HUES48 (cell line): ENCODE measurements around the gene PPP1R1B.

Experiments used
- H3K27ac ChIP-seq: one replicate; pipeline ENCODE4 v1.7.0; 2013; ENCODE audit warnings: low read depth, low read length, inconsistent platforms
- H3K27me3 ChIP-seq: 2 replicates; pipeline ENCODE4 v1.6.1; 2013; ENCODE audit warnings: mild to moderate bottlenecking, low read length; ENCODE audit not compliant: control insufficient read depth, insufficient read depth
- H3K36me3 ChIP-seq: 2 replicates; pipeline ENCODE4 v1.6.1; 2013; ENCODE audit warnings: low read length; ENCODE audit not compliant: control insufficient read depth, insufficient read depth
- H3K4me1 ChIP-seq: 2 replicates; pipeline ENCODE4 v1.6.1; 2013; ENCODE audit warnings: mild to moderate bottlenecking, low read length; ENCODE audit not compliant: control insufficient read depth, insufficient read depth
- H3K4me3 ChIP-seq: 2 replicates; pipeline ENCODE4 v1.5.1; 2013; ENCODE audit warnings: mild to moderate bottlenecking, low read depth, low read length
- H3K9ac ChIP-seq: 2 replicates; pipeline ENCODE4 v1.6.1; 2013; ENCODE audit warnings: mild to moderate bottlenecking, low read depth, low read length, moderate library complexity
- H3K9me3 ChIP-seq: 2 replicates; pipeline ENCODE4 v1.6.1; 2013; ENCODE audit warnings: low read length; ENCODE audit not compliant: control insufficient read depth, insufficient read depth

PPP1R1B gene

DNA sequence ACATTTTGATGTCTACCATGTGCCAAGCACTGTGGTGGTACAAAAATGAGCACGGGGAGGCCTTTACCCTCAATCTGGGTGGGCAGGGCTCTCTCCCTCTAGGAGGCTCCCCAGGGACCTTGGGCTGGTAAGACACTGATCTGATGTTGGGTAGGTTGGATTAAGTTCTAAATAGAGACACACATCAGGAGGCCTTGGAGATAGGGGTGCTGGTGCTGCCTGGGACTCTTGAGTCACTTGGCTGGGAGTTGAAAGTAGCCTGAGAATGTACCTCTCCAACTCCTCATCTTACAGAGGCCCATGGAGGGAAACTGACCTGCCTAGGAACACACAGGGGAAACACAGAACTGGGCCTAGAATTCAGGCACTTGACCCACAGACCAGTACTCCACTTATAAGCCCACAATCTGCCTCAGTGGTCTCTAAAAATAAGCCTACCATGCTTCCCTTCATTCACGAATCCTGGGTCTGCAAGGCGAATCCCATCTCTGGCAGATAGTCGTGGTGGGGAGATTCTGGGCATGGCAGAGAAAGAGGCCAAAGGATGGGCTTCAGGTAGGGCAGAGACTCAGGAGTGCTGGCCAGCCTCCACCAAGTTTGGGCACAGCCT is 17.2 kb upstream of the PPP1R1B start:
- Histone ChIP-seq H3K27ac (no peak overlapping the region), H3K4me1 (peaks cover 15% of the 10 kb centered on the region; the same call in 1 of the 2 replicates), H3K4me3 (no peak overlapping the region), H3K9ac (no peak overlapping the region), H3K9me3 (no peaks in the 10 kb centered on the region), H3K27me3 (peaks cover 89% of the 10 kb centered on the region), H3K36me3 (no peaks in the 10 kb centered on the region)

DNA sequence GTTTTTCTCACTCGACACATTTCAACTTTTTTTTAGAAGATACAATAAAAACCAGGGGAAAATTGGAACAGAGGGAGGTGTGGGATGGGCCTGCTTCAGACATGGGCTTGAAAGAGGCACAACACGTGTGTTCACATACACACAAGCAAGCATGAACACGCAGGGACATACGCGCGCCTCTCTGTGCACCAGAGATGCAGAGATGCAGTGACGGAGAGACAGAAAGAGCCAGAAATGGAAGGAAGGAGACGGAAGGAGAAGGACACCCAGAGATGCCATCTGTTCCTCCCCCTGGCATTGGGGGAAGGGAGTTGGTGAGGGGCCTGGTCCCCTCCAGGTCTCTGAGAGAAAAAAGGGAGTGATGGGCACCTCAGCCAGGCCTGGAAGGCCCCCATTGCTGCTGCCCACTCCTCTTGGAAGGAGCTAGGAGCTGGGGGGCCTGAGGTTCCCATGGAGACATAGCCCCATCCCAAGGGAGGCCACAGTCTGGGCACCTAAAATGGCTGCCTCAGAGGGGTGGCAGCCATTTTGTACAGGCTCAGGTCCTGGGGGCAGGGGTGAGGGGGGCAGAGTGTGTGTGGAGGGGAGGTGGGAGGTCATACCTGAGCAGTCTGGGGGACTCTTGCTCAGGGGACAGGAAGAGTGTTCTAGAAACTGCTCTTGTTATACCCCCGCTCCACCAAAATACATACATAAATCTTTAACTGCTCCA is 15.2 kb upstream of the PPP1R1B start:
- Histone ChIP-seq H3K9me3 (no peaks in the 10 kb centered on the region), H3K4me1 (0 out of 2 replicates have a peak, but pooled peaks cover 4% of the 10 kb centered on the region), H3K9ac (no peak overlapping the region), H3K36me3 (no peaks in the 10 kb centered on the region), H3K4me3 (no peak overlapping the region), H3K27me3 (peaks cover 88% of the 10 kb centered on the region), H3K27ac (no peak overlapping the region)

DNA sequence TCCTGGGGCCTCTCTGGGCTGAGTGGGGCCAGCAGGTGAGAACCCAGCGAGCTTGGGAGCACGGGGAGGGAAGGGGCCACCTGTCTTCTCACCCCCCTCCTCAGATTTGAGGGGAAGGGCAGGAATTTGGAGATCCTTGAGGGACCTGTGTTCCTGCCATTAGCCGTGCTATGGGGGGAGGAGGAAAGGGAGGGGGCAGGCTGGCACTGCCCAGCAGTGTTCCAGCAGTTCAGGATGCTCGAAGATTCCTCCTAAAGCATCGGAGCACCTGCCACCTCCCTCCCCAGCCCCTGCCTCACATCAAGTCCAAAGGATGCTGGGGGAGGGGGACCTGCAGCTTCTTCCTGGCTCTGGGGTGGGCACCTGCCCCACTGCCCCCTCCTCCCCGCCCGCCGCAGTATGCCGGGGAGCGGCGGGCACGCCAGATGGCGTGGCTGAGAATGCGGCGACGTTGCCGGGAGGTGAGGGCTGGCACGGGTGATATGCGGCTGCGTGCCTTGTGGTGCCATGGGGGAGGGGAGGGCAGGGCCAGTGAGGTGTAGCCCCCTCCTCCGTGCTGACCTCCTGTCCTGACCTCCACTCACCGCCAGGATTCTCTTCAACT is 14.4 kb upstream of the PPP1R1B start:
- 0 out of 2 replicates have a peak, but pooled peaks cover under 1% of the 10 kb centered on the region for H3K4me1 ChIP-seq
- H3K27ac ChIP-seq, result no peak overlapping the region
- no peak overlapping the region for H3K9ac ChIP-seq
- peaks cover 88% of the 10 kb centered on the region for H3K27me3 ChIP-seq
- H3K36me3 ChIP-seq, result no peaks in the 10 kb centered on the region
- H3K4me3 ChIP-seq, result no peak overlapping the region
- no peaks in the 10 kb centered on the region for H3K9me3 ChIP-seq

DNA sequence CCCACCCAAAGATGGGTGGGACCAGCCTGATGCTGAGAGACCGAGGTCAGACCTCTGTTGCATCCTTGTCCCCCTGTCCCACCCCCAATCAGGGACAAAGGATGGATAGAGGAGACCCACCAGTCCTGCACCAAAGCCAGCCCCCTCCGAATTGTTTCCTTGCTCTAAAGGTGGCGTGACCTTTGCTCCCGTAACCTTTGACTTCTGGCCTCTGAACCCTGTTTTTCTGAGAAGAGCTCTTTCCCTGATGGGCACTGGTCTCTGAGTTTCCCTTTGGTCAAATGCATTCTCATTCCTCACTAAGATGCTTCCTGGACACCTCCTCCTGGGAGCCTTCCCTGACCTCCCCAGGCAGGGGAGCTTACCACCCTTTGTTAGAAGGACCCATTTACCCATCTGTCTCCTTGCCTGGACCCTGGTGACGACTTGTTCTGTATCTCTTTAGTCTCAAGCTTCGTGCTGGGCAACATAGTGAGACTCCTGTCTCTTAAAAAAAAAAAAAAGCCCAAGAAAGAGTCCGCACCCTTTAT is 13.8 kb upstream of the PPP1R1B start:
- Histone ChIP-seq H3K27ac (no peak overlapping the region), H3K27me3 (peaks cover 85% of the 10 kb centered on the region), H3K9ac (no peak overlapping the region), H3K36me3 (no peaks in the 10 kb centered on the region), H3K9me3 (no peaks in the 10 kb centered on the region), H3K4me3 (no peak overlapping the region), H3K4me1 (no peaks in the 10 kb centered on the region)

DNA sequence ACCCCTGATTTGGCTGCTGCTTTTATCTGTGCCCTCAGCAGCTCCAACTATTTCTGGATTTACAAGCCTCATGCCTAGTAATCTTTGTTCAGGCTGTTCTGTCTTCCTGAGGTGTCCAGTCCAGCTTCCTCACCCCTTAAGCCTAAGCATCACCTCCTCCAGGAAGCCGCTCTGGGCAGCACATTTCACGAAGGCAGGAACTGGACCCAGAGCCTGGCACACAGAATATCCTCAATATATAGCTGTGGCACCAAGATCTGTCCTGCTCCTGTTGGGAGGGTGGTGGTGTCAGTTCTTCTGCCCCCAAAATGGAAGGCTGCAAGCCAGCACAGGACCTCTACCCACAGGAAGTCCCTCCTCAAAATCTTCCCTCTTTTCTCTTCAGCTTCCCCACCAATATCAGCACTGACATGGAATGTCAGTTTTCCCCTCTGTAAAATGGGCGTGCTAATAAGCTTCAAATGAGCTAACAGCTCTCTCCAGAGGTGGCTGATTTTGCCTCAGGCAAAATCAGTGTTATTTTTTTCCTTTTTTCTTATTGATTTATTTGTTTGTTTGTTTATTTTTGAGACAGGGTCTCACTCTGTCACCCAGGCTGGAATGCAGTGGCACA is 12.1 kb upstream of the PPP1R1B start:
- peaks cover 85% of the 10 kb centered on the region for H3K27me3 ChIP-seq

DNA sequence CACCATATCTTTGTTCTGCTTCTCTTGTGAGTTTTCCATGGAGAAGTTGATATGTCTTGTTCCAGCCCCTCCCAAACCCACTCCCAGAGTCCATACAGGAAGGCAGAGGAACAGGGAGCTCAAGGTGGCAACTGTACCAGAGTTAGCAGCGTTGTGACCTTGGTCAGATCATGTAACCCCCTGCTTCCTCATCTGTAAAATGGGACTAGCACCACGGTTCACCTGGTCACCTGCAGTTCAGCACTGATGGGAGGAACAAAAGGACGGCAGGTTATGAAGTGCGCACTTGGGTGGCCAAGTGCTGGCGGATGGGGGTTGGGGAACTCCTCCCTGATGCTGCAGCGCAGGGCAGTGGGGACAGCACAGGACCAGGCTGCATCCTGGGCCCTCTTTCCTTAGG is 11.3 kb upstream of the PPP1R1B start:
- H3K27ac ChIP-seq, result no peak overlapping the region
- H3K27me3 ChIP-seq, result peaks cover 81% of the 10 kb centered on the region
- no peak overlapping the region for H3K9ac ChIP-seq
- H3K36me3 ChIP-seq, result no peaks in the 10 kb centered on the region
- 0 out of 2 replicates have a peak, but pooled peaks cover 4% of the 10 kb centered on the region for H3K4me1 ChIP-seq
- no peak overlapping the region for H3K4me3 ChIP-seq
- no peaks in the 10 kb centered on the region for H3K9me3 ChIP-seq

More for the DNA sequence above, 12.1 kb upstream of the PPP1R1B start:
- Histone ChIP-seq H3K36me3 (no peaks in the 10 kb centered on the region), H3K9ac (no peak overlapping the region), H3K27ac (no peak overlapping the region), H3K4me1 (0 out of 2 replicates have a peak, but pooled peaks cover 4% of the 10 kb centered on the region), H3K9me3 (no peaks in the 10 kb centered on the region), H3K4me3 (no peak overlapping the region)

DNA sequence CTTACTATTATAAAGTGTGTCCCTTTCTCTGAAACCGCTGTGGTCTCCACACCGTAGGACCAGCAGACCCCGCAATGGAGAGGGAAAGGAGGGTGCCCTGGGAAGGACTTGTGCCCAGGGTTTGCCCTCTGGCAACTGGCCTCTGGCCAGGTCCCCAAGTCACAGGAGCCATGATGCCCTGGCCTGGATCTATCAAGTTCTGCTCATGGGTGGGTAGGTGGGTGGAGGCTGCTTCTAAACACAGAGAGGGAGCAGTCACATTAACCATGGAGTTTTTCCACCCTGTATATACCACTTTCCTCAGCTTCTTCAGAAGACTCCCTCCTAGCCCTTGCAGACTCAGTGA is 9.7 kb upstream of the PPP1R1B start:
- Histone ChIP-seq H3K4me1 (0 out of 2 replicates have a peak, but pooled peaks cover 4% of the 10 kb centered on the region), H3K27me3 (peaks cover 80% of the 10 kb centered on the region), H3K27ac (no peak overlapping the region), H3K36me3 (no peaks in the 10 kb centered on the region), H3K4me3 (peak overlapping the region; percentile 47; the same call in 1 of the 2 replicates), H3K9ac (no peak overlapping the region), H3K9me3 (no peaks in the 10 kb centered on the region)

DNA sequence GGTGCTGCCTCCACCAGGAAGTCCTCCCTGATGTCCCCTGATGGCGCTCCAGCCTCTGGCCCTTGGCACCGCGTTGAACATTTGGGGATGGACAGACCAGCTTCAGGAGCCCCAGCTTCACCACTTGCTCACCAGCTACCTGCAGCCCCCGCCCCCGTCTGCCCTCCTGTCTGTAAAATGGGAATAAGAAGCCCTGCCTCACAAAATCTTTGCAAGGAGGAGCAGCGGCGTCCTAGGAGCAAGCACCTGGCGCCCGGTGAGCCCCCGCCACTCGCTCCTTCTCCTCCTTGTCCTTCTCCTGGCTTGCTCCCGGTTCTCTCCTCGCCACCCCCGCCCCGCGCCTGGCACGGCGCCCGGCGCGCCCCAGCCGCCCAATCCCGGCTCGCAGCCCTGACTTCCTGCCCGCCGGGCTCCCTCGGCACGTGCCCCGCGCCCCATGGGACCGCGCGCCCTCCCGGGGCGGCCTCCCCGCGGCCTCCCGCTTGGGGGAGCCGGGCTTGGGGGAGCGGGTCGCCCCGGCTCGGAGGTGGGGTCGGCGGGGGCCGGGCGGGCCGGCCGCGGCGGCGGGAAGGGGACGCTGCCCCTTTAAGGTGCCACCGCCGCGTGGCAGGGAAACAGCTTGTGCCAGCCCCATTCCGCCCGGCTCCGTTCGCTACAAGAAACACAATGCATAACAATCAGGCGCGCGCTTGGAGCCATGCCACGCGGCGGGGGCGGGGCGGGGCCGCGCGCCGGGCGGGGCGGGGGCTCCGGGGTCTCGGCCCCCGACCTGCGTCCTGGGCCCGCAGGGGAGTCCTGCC is 9.1 kb upstream of the PPP1R1B start:
- no peaks in the 10 kb centered on the region for H3K36me3 ChIP-seq
- peaks cover 79% of the 10 kb centered on the region for H3K27me3 ChIP-seq
- H3K9ac ChIP-seq, result no peak overlapping the region
- H3K4me3 ChIP-seq, result peak overlapping the region; percentile 74; the same call in 1 of the 2 replicates
- 0 out of 2 replicates have a peak, but pooled peaks cover 4% of the 10 kb centered on the region for H3K4me1 ChIP-seq
- H3K9me3 ChIP-seq, result no peaks in the 10 kb centered on the region
- no peak overlapping the region for H3K27ac ChIP-seq

DNA sequence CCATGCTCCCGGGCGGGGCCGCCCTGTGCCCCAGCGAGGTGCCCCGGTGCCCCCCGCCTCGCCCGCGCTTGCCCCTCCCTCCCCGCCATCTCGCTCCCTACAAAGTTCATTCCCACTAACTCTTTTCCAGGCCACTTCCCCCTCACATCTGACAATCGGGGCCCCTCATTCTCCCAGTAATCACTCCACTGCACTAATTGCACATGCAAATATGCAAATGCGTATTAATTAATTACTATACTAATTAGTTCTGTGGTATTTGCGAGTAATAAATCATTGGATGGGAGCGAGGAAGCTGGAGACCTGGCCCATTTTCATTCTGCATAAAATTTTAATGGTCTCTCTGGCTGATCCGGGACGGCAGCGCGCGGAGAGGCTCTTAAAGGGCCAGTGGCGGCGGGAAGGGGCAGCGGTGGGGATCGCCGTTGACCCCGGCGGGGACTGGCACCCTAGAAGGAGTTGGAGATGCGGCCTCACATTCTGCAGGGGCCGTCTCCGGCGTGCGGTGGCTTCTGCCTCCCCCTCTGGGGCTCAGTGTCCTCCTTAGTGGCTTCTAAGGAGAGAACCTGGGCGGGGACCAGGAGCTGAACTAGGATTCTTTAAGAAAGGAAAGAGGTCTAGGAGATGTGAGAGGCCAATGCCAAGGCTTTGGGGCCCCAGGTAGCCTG is 8.4 kb upstream of the PPP1R1B start:
- H3K4me1 ChIP-seq, result 0 out of 2 replicates have a peak, but pooled peaks cover 4% of the 10 kb centered on the region
- peaks cover 78% of the 10 kb centered on the region for H3K27me3 ChIP-seq
- H3K9me3 ChIP-seq, result no peaks in the 10 kb centered on the region
- no peaks in the 10 kb centered on the region for H3K36me3 ChIP-seq
- peak overlapping the region; percentile 74 for H3K4me3 ChIP-seq
- H3K9ac ChIP-seq, result 0 out of 2 replicates have a peak overlapping the region, but pooled peaks have one; percentile 16
- no peak overlapping the region for H3K27ac ChIP-seq
